Pulmonary artery endothelial cell (primary cell): ENCODE data around the gene ARCN1. TPM values are rescaled to one million over a fixed set of nuclear protein-coding genes. Genes with fewer than 3 reads are reported as not detected.
"Not testable (repeated sequence)": the region's sequence is repeated elsewhere in the genome, so short reads cannot be mapped to it uniquely, and the experiment has no call there.

ENCODE experiments used
- DNase-seq: peaks from one replicate; pipeline ENCODE4 v3.0.0-alpha.2; 2011; ENCODE audit warnings: low read depth, low spot score
- total RNA-seq: library from RNA; depleted of rRNA; stranded (reverse); fragments of >200 nt; gene quantifications from 2 replicates; pipeline ENCODE4 v1.2.3, GENCODE V29; 2014

The ARCN1 gene
- total RNA-seq, 1 donor from 2014 or later, result 130 TPM

DNA sequence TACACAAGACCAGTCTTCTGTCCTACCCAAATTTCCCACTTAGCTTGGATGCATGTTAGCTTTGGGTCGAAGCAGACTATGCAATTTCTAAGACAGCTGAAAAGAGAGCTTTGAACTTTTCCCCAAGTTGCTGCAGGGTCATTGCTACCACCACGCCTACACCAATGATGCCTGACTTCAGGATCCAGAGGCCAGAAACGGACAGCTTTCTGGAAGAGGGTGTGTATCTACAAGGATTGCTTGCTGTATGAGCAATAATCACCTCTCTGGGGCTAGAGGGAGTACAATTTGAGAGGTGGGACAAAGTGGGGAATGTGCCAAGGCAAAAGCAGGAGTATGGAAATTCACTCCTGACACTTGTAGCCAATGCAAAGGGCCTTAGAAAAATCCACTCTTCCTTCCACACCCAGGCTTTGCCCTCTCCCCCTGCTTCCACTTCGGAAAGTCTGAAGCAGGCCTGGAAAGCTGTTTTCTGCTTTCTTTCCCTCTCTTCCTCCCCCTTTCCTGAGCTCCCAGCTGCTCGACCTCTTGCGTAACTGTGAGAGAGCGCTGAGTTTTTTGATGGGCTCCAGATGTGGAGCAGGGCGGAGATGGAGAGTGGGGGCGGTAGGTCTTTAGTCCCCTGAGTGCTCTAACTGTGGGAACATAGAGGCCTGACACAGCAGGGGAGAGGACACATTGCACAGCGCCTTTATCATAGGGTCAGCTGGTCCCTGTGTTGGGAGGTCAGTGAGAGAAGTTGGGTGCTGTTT, 33.1 kb downstream of the ARCN1 start:
- no peak for DNase-seq

GRCh38 chr11:118606157-118606843, 34.1 kb downstream of the ARCN1 start:
- DNase-seq, result no peak

DNA sequence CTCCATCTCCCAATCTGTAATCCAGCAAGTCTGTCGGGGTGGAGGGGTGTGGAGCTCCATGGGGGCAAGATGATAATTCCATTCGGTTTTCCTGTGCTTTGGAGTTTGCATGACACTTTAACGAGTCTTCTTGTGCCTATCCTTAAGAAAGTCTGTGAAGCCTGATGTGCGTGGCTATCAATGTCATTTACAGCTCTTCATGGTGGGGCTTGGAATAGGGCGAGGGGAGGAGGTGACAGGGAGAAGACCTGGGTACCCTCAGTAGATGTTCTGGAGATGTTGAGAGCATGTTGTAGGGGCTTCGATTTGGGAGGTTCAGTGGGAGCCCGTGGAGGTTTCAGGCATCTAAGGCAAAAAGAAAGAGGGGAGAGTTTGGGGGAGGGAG, 34.6 kb downstream of the ARCN1 start:
- no peak for DNase-seq

DNA sequence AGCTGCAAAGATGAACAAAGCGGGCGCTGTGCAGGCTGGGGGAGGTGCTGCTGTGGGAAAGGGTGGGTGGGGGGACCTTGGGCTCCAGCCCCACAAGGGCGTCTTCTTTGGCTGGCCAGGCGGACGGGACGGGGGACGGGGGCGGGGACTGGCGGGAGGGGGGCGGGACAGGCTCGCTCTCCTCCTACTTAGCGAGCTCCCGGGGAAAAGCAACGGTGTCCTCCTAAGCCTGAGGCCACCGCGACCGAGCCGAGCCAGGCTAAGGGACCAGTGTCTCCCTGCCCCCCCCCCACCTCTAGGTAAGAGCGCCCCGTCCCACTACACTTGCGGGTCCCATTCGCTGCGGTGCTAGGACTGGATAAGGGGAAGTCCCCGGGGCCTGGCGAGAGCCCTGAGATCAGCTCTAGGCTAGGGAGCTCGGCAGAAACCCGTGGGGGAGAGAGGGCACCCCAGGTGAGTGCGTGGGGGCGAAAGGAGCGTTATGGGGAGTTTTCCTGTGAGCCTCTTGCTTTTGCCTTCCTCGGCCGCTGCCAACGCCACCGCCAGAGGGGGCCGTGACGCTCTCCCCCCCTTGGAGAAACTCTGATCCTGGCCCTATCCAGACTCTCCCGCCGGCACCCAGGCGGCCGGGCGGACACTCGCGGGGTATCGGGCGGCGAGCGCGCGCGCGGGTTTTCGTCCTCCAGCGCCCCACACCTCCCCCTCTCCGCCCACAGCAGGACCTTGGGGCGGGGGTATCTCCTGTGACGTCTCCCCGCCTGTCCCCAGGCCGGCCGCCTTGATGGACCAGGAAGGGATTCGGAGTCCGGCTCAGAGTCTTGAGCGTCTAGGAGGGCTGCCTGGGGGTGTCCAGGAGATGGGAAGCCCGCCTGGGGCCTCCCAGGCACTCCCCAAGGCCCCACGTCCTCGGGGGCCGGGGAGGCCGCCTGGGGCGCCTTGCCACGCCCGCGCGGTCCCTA, 35.5 kb downstream of the ARCN1 start, which contains the start of gene PHLDB1:
TSS of gene PHLDB1 (plus strand) at position 215 of the 959 bp plus-strand sequence. CDS start 6,222 bp downstream, outside the sequence.
- DNase-seq, result no peak

GRCh38 chr11:118608360-118609227, 36.4 kb downstream of the ARCN1 start:
- no peak for DNase-seq

GRCh38 chr11:118609380-118610224, 37.4 kb downstream of the ARCN1 start:
- DNase-seq, result no peak

DNA sequence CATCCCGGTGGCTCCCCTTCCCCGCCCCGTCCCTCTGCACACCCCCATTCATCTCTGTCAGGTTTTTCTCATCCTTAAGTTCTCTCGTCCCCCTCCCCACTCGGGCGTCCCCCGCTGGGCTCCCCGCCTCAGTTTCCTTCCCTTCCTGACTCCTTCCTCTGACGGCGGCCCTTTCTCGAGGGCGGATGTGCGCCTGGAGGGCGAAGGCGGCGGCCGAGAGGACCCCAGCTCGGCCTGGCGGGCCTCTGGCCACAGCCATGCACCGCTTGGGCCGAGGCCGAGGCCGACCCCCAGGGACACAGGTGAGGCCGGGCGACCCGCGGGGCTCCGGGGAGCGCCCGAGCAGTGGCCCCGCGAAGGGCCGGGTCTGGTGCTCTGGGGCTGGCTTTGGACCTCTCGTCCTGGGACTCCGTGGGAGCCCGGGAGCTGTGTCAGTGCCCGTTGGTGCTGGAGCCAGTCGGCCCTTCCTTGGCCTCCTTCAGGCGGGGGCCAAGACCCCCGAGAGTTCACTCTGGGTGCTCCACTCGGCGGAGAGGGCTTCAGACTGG, 38.1 kb downstream of the ARCN1 start:
- no peak for DNase-seq

- DNase-seq, result no peak
Measured at GRCh38 chr11:118610773-118611432, 38.7 kb downstream of the ARCN1 start.

DNA sequence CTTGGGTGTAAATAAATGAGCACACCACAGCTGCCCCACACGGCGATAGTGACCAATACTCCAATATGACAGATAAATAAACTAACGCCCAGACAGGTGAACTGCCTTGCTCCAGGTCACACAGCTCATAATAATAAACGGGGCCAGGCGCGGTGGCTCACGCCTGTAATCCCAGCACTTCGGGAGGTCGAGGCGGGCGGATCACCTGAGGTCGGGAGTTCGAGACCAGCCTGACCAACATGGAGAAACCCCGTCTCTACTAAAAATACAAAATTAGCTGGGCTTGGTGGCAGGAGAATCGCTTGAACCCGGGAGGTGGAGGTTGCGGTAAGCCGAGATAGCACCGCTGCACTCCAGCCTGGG, 39.2 kb downstream of the ARCN1 start:
- not testable (repeated sequence) for DNase-seq

GRCh38 chr11:118612378-118612777, 40.2 kb downstream of the ARCN1 start:
- peak; percentile 72 for DNase-seq

GRCh38 chr11:118614511-118614910, 42.3 kb downstream of the ARCN1 start:
- no peak for DNase-seq

DNA sequence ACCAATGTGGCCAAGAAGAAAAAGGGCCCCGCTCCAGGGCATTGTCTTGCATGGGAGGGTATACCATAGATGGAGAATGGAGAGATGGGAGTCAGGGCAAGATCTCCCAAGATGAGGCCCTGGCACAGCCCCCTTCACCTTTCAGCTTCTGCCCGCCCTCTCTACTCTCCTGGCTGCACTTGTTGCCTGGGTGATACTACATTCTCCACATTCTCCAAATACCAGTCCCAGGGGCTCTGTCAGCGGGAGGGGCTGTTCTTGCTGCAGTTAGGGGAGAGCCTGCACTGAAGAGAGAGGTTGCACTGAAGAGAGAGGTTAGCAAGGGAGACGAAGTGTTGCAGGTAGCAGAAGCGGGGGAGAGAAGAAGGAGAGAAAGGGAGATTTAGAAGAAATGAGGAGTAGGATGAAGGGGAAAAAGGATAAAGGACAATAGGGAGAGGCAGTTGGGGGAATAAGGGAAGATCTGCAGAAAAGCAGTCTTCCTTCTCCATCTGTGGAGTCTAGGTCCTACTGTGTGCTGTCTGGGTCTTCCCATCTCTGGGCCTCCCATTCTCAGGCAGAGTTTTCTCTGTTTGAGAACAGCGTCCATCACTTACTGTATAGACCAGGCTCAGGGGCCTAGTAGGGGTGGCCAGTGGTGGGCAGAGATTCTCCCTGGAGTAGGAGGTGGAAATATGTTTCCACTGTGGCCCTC, 43.2 kb downstream of the ARCN1 start:
- no peak for DNase-seq

DNA sequence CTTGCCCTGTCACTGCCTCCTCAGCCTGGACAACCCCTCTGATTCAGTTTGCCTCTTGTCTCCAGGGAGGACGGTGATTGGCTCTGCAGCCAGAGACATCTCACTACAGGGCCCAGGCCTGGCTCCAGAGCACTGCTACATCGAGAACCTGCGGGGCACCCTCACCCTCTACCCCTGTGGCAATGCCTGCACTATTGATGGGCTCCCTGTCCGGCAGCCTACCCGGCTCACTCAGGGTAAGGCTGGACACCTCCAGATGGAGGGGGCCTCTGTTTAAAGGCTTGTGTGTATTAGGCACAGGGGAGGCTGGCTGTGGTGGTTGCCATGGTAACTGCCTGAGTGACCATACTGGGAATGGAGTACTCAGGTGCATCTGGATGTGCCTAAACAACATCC, 43.8 kb downstream of the ARCN1 start:
- DNase-seq, result no peak

DNA sequence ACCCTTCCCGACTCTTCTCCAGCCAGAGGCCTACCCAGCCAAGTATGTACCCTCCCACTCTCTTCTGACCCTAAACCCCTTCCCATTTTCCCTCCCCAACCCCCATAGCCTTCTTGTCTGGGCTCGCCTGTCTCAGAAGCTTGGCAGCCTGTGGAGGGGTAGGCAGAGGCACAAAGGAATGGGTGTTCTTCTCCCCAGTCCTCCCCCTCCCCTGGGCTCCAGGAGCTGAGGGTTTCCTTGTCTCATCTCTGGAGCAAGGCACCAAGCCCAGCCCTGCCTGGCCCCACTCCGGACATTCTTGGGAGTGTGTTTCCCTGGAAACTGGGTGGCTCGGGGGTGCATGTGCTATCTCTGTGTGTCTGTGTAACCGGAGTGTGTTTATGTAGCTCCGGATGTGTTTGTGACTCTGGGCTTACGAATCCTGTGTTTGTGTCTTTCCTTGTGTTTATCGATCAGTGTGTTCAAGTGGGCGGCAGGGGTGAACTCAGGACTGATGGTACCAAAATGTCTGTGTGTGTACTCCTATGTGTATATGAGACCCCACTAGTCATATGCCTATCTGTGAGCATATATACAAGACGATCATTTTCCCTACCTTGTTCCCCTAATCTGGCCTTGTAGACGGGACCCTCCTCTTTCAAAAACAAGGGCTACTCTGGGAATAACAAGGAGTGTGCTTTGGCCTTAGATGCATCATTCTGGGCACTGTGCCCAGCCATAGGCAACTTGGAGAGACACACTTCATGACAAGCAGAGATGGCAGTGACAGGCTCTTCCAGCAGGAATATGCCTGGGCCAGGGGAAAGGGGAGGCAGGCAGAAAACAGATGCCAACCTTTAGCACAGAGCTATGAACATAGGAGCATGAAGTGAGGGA, 46.1 kb downstream of the ARCN1 start:
- peak; percentile 75 for DNase-seq

DNA sequence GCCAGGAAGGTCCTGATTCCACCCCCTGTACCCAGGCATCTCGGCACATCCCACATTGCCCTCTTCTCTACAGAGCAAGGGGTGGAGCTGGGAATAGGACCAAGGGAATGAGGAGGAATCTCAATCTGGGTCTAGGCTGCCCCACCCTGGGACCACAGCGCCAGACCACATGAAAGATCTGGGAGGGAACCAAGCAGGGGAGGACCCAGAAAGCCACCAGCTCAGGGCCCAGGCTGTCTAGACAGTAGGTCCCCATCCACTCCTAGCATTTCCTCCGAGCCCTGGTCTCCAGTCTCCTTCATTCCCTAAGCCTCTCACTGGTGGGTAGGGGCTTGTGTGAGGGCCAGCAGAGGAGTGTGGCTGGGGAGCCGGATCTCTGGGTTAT, 46.8 kb downstream of the ARCN1 start:
- no peak for DNase-seq

DNA sequence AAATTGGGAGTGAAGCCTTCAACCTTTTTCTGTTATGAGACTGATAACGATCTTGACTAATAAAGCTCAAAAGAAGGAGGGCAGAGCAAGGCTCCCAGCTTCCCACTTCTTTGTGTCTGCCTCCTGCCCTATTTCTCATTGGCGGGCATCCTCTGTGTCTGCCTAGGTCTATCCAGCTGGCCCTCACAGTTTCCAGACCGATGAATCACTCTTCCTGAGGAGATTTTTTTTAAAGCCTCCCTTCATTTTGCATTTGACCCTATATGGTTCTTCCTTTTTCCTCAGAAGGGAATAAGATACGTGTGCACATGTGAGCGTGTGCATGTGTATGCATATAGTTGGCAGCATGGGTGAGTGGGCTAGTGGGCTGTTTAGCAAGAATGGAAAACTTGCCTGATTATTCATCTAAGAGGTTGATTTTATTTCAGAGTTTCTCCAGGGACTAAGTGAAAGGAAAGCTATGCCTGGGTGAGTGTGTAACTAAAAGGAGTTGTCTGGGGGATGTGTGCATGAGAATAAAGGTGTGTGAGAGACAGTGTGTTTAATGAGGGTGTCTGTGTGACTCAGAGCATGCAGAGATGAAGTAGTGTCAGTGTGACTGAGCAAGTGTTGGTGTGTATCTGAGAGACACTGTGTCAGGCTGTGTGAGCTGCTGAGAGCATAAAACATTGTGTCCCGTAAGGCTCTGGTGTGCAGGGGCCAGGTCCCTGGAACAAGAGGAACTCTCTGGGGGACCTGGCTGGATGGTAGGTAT, 47.4 kb downstream of the ARCN1 start:
- peak; percentile 93 for DNase-seq
